Measurements from ENCODE around the gene EEFSEC. TPM values are rescaled to one million over a fixed set of nuclear protein-coding genes. Genes with fewer than 3 reads are reported as not detected.

The EEFSEC gene
- total RNA-seq, 1 experiment from 2014 or later, result 21.3 TPM

DNA sequence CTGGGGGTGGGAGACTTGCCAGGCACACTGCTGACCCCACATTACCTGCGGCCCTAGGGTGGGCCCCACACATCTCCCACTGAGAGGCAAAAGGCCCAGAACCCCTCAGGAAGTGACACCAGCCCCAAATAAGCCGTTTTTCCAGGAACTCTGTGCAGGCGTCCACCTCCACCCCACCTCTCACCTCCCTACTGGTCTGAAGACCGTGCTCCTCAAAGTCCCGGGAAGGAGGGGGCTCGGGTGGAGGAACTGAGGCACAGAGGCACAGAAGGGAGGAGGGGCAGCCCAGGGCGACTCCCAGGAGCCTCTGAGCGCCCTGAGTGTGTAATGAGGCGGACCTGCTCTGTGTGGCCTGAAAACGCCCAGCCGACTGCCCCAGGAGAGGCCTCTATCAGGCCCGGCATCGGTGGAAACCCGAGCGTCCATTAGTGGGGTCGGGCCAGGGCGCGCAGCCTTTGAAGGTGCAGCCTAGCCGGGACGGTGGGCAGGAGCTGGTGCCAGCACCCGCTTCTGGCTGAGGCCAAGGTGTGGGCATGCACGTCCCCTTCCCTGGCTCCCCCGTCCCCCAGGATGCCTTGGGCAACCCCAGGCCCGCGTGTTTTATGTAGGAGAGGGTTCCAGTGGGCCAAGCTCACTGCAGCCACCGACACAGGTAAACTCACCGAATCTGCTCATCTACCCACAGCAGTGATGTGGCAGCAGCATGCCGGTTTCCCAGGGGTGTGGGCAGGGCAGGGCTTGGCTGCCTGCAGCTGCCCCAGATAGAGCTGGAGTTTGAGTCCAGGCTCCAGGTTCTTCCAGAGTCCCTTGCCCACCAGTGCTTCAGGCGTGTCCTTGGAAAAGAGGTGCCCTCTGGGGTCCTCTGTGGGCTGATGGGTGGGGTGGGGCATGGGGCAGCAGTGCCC, 257.6 kb downstream of the EEFSEC start:
- no peaks in the 10 kb centered on the region for H3K79me2 ChIP-seq (ENCODE audit: low read depth)
- intact Hi-C loops (cut with micrococcal nuclease; ENCODE audit: unreplicated experiment), result no loop called here
- DNase-seq, result no peak
- no peak overlapping the region for H3K4me3 ChIP-seq
- H4K20me1 ChIP-seq (ENCODE audit: insufficient read depth), result peaks cover 5% of the 10 kb centered on the region; the same call in 1 of the 2 replicates
- ChIA-PET POLR2A (ENCODE audit: unreplicated experiment) (interaction anchor here (0.6 kb wide), 1 partner anchor 1399 kb away, joined by 5 read pairs; no protein-coding TSS in a partner anchor), CTCF (no interaction called here)
- H3K9me2 ChIP-seq (ENCODE audit: insufficient read depth), result no peaks in the 10 kb centered on the region
- H2AFZ ChIP-seq, result no peak overlapping the region
- no peak overlapping the region for H3K4me2 ChIP-seq
- H3K36me3 ChIP-seq (ENCODE audit: low read depth), result no peaks in the 10 kb centered on the region
- H3K27me3 ChIP-seq (ENCODE audit: insufficient read depth, low read depth), result no peaks in the 10 kb centered on the region
- H3K4me1 ChIP-seq (replicated peaks; ENCODE audit: insufficient read depth), result 0 out of 2 replicates have a peak, but pooled peaks cover 3% of the 10 kb centered on the region
- TF ChIP-seq EZH2 (IDR thresholded peaks at IDR 0.05; ENCODE audit: low read depth) (no peak), CTCF (conservative IDR thresholded peaks at IDR 0.05) (no peak)
- H3K27ac ChIP-seq, result no peak overlapping the region
- no peaks in the 10 kb centered on the region for H3K9me3 ChIP-seq (ENCODE audit: insufficient read depth, low read depth)
- no TSS peak for BruUV-seq (replicated peaks)
- H3F3A ChIP-seq (ENCODE audit: insufficient read depth, low read depth), result no peaks in the 10 kb centered on the region

GRCh38 chr3:128411574-128412064, 258.3 kb downstream of the EEFSEC start:
- no peaks in the 10 kb centered on the region for H3K9me2 ChIP-seq (ENCODE audit: insufficient read depth)
- intact Hi-C loops (cut with micrococcal nuclease; ENCODE audit: unreplicated experiment), result no loop called here
- DNase-seq, result no peak
- peaks cover 3% of the 10 kb centered on the region; the same call in 1 of the 2 replicates for H3F3A ChIP-seq (ENCODE audit: insufficient read depth, low read depth)
- BruUV-seq (replicated peaks), result no TSS peak
- no peak overlapping the region for H3K27ac ChIP-seq
- ChIA-PET POLR2A (ENCODE audit: unreplicated experiment) (interaction anchor here (0.6 kb wide), 1 partner anchor 1399 kb away, joined by 5 read pairs; no protein-coding TSS in a partner anchor), CTCF (interaction anchor here (0.7 kb wide), 1 partner anchor 167 kb away, joined by 3 read pairs; no protein-coding TSS in a partner anchor)
- no peak overlapping the region for H3K4me2 ChIP-seq
- peaks cover 10% of the 10 kb centered on the region for H3K4me1 ChIP-seq (replicated peaks; ENCODE audit: insufficient read depth)
- no peaks in the 10 kb centered on the region for H3K9me3 ChIP-seq (ENCODE audit: insufficient read depth, low read depth)
- no peak for TF ChIP-seq CTCF (conservative IDR thresholded peaks at IDR 0.05)
- TF ChIP-seq EZH2 (IDR thresholded peaks at IDR 0.05; ENCODE audit: low read depth), result no peak
- no peaks in the 10 kb centered on the region for H3K79me2 ChIP-seq (ENCODE audit: low read depth)
- H3K4me3 ChIP-seq, result no peak overlapping the region
- H2AFZ ChIP-seq, result no peak overlapping the region
- no peaks in the 10 kb centered on the region for H3K27me3 ChIP-seq (ENCODE audit: insufficient read depth, low read depth)
- peaks cover 5% of the 10 kb centered on the region; the same call in 1 of the 2 replicates for H4K20me1 ChIP-seq (ENCODE audit: insufficient read depth)
- H3K36me3 ChIP-seq (ENCODE audit: low read depth), result no peaks in the 10 kb centered on the region

DNA sequence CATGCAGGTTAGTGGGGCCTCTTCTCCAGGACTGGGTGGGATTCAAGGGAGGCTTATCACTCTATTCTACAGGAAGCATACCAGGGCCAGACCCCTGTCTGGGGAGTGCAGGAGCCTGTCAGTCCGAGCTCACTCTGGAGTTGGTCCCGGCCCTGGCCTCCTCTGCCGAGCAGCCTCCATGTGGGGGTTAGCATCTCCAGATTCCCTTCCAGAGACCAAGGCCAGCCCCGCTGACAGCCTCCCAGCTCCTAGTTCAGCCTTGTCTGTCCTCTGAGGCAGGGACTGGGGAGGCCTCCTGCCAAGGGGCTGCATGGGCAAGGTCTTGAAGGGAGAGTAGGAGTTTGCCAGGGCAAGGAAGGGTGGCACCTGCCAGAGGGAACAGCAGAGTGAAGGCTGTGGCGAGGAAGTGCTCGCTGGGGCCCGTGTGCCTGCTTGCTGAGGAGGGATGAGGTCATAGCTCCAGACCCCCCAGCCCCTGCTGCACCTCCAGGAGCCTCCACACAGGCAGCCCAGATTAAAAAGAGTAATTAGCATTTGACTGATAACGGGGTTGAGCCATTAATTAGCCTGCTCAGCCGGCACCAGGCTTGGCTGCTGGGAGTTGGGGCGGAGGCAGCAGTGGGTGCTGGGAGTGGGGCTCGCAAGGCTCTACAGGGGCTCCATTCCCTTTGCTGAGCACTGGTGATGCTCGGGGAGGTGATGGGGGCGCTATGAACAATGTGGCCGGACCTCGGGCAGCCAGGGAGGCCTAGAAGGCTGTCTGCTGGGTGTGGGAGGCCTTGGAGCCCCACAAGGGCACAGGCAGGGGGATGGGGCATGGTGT, 259.1 kb downstream of the EEFSEC start:
- no peak for DNase-seq
- Histone ChIP-seq H3K9me2 (ENCODE audit: insufficient read depth) (no peaks in the 10 kb centered on the region), H4K20me1 (ENCODE audit: insufficient read depth) (peaks cover 5% of the 10 kb centered on the region; the same call in 1 of the 2 replicates), H3K27ac (no peak overlapping the region), H3K4me3 (no peak overlapping the region), H3K4me1 (replicated peaks; ENCODE audit: insufficient read depth) (peaks cover 16% of the 10 kb centered on the region), H3K36me3 (ENCODE audit: low read depth) (no peaks in the 10 kb centered on the region), H3K79me2 (ENCODE audit: low read depth) (no peaks in the 10 kb centered on the region), H3F3A (ENCODE audit: insufficient read depth, low read depth) (peaks cover 3% of the 10 kb centered on the region; the same call in 1 of the 2 replicates), H3K9me3 (ENCODE audit: insufficient read depth, low read depth) (no peaks in the 10 kb centered on the region), H3K4me2 (no peak overlapping the region), H2AFZ (no peak overlapping the region), H3K27me3 (ENCODE audit: insufficient read depth, low read depth) (no peaks in the 10 kb centered on the region)
- intact Hi-C loops (cut with micrococcal nuclease; ENCODE audit: unreplicated experiment), result no loop called here
- no peak for TF ChIP-seq EZH2 (IDR thresholded peaks at IDR 0.05; ENCODE audit: low read depth)
- TF ChIP-seq CTCF (conservative IDR thresholded peaks at IDR 0.05), result no peak
- ChIA-PET CTCF (interaction anchor here (0.7 kb wide), 1 partner anchor 166 kb away, joined by 3 read pairs; no protein-coding TSS in a partner anchor), POLR2A (ENCODE audit: unreplicated experiment) (no interaction called here)
- BruUV-seq (replicated peaks), result no TSS peak
